ENCODE data around the gene TJAP1. TPM values are rescaled to one million over a fixed set of nuclear protein-coding genes. Genes with fewer than 3 reads are reported as not detected.

TJAP1 gene
- total and polyA plus RNA-seq, 12 donors = 17.6 to 77.5 (median 33.0) TPM

GRCh38 chr6:43509984-43510826 is 32.8 kb downstream of the TJAP1 start, which contains the start of gene LRRC73:
TSS of gene LRRC73 (minus strand) at chr6:43510346. CDS start at chr6:43509785, 561 bp downstream.
- Histone ChIP-seq H3K27me3 (no peaks in the 10 kb centered on the region), H3K4me1 (replicated peaks in 1 of 2) (peaks cover 18 to 25% of the 10 kb centered on the region in 2 donors), H3K4me3 (peak within 1 kb of the TSS; percentile 18 to 89 (median 26)), H3K36me3 (replicated peaks in 1 of 2) (peaks cover 0 to 49% of the 10 kb centered on the region in 2 donors), H3K27ac (peak within 1 kb of the TSS; percentile 39 to 95 (median 79)), H3K9me3 (replicated peaks in 1 of 3) (no peaks in the 10 kb centered on the region)
- peak; percentile 92 to 96 (median 95) for DNase-seq
- TF ChIP-seq CTCF (IDR thresholded peaks at IDR 0.05) (no peak), POLR2A (IDR thresholded peaks at IDR 0.05) (peak; percentile 47 to 84)
- intact Hi-C loops (cut with DNase I) = loop anchor here (5.0 to 10.0 kb wide), 3 partner anchors 58 to 125 kb away; no protein-coding TSS in a partner anchor
- WGBS, 4 donors = 1 to 8% (median 4%) methylated on average over 18 to 96 of the region's 96 CpGs

- no peaks in the 10 kb centered on the region for H3K27me3 ChIP-seq
- peak in 1 of 7 donors; percentile 68 for DNase-seq
- H3K27ac ChIP-seq = peak overlapping the region; percentile 29 to 95 (median 79)
- H3K9me3 ChIP-seq (replicated peaks in 1 of 3) = no peaks in the 10 kb centered on the region
- peaks cover 0 to 46% of the 10 kb centered on the region in 2 donors for H3K36me3 ChIP-seq (replicated peaks in 1 of 2)
- intact Hi-C loops (cut with DNase I) = no loop called here
- H3K4me1 ChIP-seq (replicated peaks in 1 of 2) = peaks cover 23 to 31% of the 10 kb centered on the region in 2 donors
- 80 to 92% (median 81%) methylated on average over 5 to 10 of the region's 10 CpGs for WGBS, 4 donors
- TF ChIP-seq CTCF (IDR thresholded peaks at IDR 0.05) (no peak), POLR2A (IDR thresholded peaks at IDR 0.05) (no peak)
- peak overlapping the region in 1 of 4 donors; percentile 89 for H3K4me3 ChIP-seq
Observed at GRCh38 chr6:43510827-43511163, 33.4 kb downstream of the TJAP1 start.

GRCh38 chr6:43511824-43512415 is 34.5 kb downstream of the TJAP1 start:
- no peak for DNase-seq
- WGBS, 4 donors = 70 to 80% (median 77%) methylated on average over 11 of the region's 11 CpGs
- H3K27ac ChIP-seq = peak overlapping the region in 2 of 5 donors; percentile 20 to 87

More at GRCh38 chr6:43511824-43512415, 34.5 kb downstream of the TJAP1 start:
- Histone ChIP-seq H3K4me3 (no peak overlapping the region), H3K4me1 (replicated peaks in 1 of 2) (peaks cover 26 to 35% of the 10 kb centered on the region in 2 donors), H3K27me3 (no peaks in the 10 kb centered on the region), H3K36me3 (replicated peaks in 1 of 2) (peaks cover 0 to 43% of the 10 kb centered on the region in 2 donors), H3K9me3 (replicated peaks in 1 of 3) (no peaks in the 10 kb centered on the region)
- intact Hi-C loops (cut with DNase I) = no loop called here
- TF ChIP-seq CTCF (IDR thresholded peaks at IDR 0.05) (no peak), POLR2A (IDR thresholded peaks at IDR 0.05) (no peak)

All from adrenal gland (tissue), 12 donors.